ENCODE data around the gene EPN3.

DNA sequence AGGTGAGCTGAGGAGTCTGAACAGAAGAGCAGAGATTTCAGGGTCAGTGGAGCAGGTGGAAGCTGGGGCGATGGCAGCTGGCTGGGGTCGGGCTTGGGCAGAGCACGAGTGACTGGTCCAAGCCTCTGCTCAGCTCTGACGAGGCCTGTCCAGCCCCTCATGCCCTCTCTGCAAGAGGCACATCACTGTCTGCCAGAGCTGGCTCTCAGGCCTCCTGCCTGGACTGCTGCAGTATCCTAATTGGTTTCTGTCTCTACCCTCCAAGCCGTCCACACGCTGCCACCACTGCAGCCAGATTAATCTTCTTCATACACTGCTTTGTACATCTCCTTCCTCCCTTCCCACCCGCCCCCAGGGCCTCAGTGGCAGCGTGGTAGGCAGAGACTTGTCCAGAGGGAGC, 53.4 kb downstream of the EPN3 start:
- TF ChIP-seq TAF1 (IDR thresholded peaks at IDR 0.05; ENCODE audit: low read depth, low read length) (no peak), POLR2AphosphoS5 (IDR thresholded peaks at IDR 0.05; ENCODE audit: low read depth, low read length) (no peak), SPI1 (IDR thresholded peaks at IDR 0.05; ENCODE audit: low read depth, low read length) (no peak)
